ENCODE measurements around the gene IGSF21. TPM values are rescaled to one million over a fixed set of nuclear protein-coding genes. Genes with fewer than 3 reads are reported as not detected.

IGSF21 gene
- polyA plus RNA-seq, 2 of the 4 experiments (the other 2 are of a cell fraction): not detected

DNA sequence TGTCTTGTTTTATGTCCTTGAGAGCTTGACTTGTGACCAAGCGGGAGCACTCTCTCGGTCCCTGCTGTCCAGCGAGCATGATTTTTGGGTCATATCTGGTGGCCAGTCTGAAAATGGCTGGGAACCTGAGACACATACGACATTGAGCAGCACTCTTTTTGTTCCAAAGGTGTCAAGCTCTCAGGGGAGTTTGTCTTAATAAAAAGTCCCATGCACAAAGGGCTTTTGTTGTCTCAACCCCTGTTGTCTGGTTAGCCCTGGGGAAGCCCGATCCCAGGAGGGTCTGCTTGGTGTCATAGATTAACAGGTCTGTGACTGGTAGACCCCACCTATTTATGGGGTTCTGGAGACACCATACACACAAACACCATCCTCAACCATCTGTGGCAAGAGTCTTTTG, 315.4 kb downstream of the IGSF21 start:
- ATAC-seq (no peak), DNase-seq (ENCODE audit: low read depth in 1 of 2, low spot score in 1 of 2) (no peak), FAIRE-seq (no peak)
- no peaks in the 10 kb centered on the region for H3K9me3 ChIP-seq
- ChIA-PET CTCF (no interaction called here), POLR2A (no interaction called here)
- no peak for TF ChIP-seq HOXB13 (CRISPR knock-in tag; IDR thresholded peaks at IDR 0.05; ENCODE audit: low read depth)
- TF ChIP-seq ESRRA (IDR thresholded peaks at IDR 0.05; ENCODE audit: borderline replicate concordance, low read length): no peak
- TF ChIP-seq, protein P1, sequence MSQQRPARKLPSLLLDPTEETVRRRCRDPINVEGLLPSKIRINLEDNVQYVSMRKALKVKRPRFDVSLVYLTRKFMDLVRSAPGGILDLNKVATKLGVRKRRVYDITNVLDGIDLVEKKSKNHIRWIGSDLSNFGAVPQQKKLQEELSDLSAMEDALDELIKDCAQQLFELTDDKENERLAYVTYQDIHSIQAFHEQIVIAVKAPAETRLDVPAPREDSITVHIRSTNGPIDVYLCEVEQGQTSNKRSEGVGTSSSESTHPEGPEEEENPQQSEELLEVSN (IDR thresholded peaks at IDR 0.05; ENCODE audit: borderline replicate concordance, low read depth): no peak
- no peak for TF ChIP-seq CHD4 (IDR thresholded peaks at IDR 0.05; ENCODE audit: borderline replicate concordance)
- no peak for TF ChIP-seq RNF2 (IDR thresholded peaks at IDR 0.05; ENCODE audit: borderline replicate concordance, low read depth)
- TF ChIP-seq, protein P2, sequence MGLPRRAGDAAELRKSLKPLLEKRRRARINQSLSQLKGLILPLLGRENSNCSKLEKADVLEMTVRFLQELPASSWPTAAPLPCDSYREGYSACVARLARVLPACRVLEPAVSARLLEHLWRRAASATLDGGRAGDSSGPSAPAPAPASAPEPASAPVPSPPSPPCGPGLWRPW (IDR thresholded peaks at IDR 0.05): no peak
- no peak for TF ChIP-seq KDM1A (IDR thresholded peaks at IDR 0.05; ENCODE audit: low read depth)
- TF ChIP-seq, protein P3, sequence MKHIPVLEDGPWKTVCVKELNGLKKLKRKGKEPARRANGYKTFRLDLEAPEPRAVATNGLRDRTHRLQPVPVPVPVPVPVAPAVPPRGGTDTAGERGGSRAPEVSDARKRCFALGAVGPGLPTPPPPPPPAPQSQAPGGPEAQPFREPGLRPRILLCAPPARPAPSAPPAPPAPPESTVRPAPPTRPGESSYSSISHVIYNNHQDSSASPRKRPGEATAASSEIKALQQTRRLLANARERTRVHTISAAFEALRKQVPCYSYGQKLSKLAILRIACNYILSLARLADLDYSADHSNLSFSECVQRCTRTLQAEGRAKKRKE (CRISPR knock-in tag; IDR thresholded peaks at IDR 0.05; ENCODE audit: low read depth): no peak
- TF ChIP-seq NPAS2 (CRISPR knock-in tag; IDR thresholded peaks at IDR 0.05; ENCODE audit: borderline replicate concordance): no peak
- no peak for TF ChIP-seq MYC (IDR thresholded peaks at IDR 0.05; ENCODE audit: borderline replicate concordance, low read length)
- no peak for TF ChIP-seq ZFP36 (IDR thresholded peaks at IDR 0.05; ENCODE audit: borderline replicate concordance, partially characterized antibody)
- TF ChIP-seq MAFK (IDR thresholded peaks at IDR 0.05; ENCODE audit: partially characterized antibody): no peak
- TF ChIP-seq, protein P4, sequence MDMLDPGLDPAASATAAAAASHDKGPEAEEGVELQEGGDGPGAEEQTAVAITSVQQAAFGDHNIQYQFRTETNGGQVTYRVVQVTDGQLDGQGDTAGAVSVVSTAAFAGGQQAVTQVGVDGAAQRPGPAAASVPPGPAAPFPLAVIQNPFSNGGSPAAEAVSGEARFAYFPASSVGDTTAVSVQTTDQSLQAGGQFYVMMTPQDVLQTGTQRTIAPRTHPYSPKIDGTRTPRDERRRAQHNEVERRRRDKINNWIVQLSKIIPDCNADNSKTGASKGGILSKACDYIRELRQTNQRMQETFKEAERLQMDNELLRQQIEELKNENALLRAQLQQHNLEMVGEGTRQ (IDR thresholded peaks at IDR 0.05): no peak
- no peak overlapping the region for H3K27ac ChIP-seq
- no peak overlapping the region for H3K4me2 ChIP-seq
- H3K4me1 ChIP-seq: no peaks in the 10 kb centered on the region
- no peak overlapping the region for H3K4me3 ChIP-seq
- 52% methylated on average over 5 of the region's 5 CpGs for WGBS (ENCODE audit: missing lambda C conversion rate)

DNA sequence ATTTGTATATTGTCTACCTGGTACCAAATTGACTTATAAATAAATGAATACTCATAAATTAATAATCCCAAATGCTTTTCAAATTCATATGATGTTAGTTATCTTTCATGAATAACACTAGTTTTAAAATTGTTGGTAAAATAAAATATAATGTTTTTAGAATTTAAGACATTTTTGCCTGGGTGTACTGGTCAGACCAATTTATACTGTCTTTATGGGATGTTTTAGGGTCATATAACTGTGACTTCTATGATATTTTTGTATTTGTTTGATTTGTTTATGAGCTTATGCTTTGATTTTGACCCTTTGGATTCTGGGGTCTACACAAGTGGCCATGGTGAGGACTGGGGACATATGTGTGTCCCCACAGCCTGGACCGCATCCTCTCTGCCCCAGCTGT, 319.0 kb downstream of the IGSF21 start:
- Histone ChIP-seq H3K4me2 (no peak overlapping the region), H3K9me3 (no peaks in the 10 kb centered on the region), H3K27ac (no peak overlapping the region), H3K4me1 (no peaks in the 10 kb centered on the region), H3K4me3 (no peak overlapping the region)
- CTCF ChIA-PET: interaction anchor here (1.1 kb wide), 1 partner anchor 507 kb away, joined by 3 read pairs; no protein-coding TSS in a partner anchor
- FAIRE-seq (no peak), ATAC-seq (no peak), DNase-seq (ENCODE audit: low read depth in 1 of 2, low spot score in 1 of 2) (no peak)
- 36% methylated on average over 1 of the region's 1 CpG for WGBS (ENCODE audit: missing lambda C conversion rate)
- POLR2A ChIA-PET: no interaction called here
- TF ChIP-seq, protein P5, sequence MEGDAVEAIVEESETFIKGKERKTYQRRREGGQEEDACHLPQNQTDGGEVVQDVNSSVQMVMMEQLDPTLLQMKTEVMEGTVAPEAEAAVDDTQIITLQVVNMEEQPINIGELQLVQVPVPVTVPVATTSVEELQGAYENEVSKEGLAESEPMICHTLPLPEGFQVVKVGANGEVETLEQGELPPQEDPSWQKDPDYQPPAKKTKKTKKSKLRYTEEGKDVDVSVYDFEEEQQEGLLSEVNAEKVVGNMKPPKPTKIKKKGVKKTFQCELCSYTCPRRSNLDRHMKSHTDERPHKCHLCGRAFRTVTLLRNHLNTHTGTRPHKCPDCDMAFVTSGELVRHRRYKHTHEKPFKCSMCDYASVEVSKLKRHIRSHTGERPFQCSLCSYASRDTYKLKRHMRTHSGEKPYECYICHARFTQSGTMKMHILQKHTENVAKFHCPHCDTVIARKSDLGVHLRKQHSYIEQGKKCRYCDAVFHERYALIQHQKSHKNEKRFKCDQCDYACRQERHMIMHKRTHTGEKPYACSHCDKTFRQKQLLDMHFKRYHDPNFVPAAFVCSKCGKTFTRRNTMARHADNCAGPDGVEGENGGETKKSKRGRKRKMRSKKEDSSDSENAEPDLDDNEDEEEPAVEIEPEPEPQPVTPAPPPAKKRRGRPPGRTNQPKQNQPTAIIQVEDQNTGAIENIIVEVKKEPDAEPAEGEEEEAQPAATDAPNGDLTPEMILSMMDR (IDR thresholded peaks at IDR 0.05): no peak
- no peak for TF ChIP-seq ZFP36 (IDR thresholded peaks at IDR 0.05; ENCODE audit: borderline replicate concordance, partially characterized antibody)
- no peak for TF ChIP-seq TFCP2L1 (CRISPR knock-in tag; IDR thresholded peaks at IDR 0.05)
- TF ChIP-seq NPAS2 (CRISPR knock-in tag; IDR thresholded peaks at IDR 0.05; ENCODE audit: borderline replicate concordance): no peak
